K562 (cell line): Measurements from ENCODE around the gene HPCAL1. TPM values are rescaled to one million over a fixed set of nuclear protein-coding genes. Genes with fewer than 3 reads are reported as not detected.

Experiments
- ATAC-seq: fragments of 200-7000 bp; cut with Tn5 transposase; 3 replicates; pipeline ENCODE4 v1.9.1; 2020; ENCODE audit warnings: moderate library complexity
- BruUV-seq: library from RNA; stranded (reverse); fragments of 400-500 nt; replicated peaks from 2 replicates; lab custom pipeline; 2021; lab: Mats Ljungman, UMichigan
- CTCF ChIA-PET: fragments of 300-600 bp; formaldehyde crosslinking; extraction: SDS; loops from one replicate; lab custom pipeline; 2021; ENCODE audit warnings: low intra/inter-chr PET ratio; lab: Yijun Ruan, JAX
- POLR2A ChIA-PET: fragments of 300-600, 350-650 bp; sonication (Branson Sonifier 250); formaldehyde crosslinking; extraction: SDS; loops from one replicate; lab custom pipeline; 2021; ENCODE audit warnings: antibody characterized with exemption, inconsistent platforms; lab: Yijun Ruan, JAX
- DNase-seq, 4 experiments: peaks; one replicate each; pipeline versions ENCODE4 v3.0.0 to v3.0.0-alpha.2; 2011 to 2018; ENCODE audit warnings: low spot score in 3 of 4, mixed read lengths in 3 of 4; ENCODE audit errors: extremely low read depth in 1 of 4
- FAIRE-seq: peaks from 2 replicates; lab custom pipeline; 2011; peaks lifted over from hg19 to GRCh38; lab: Jason Lieb, UNC
- H2AFZ ChIP-seq: 2 replicates; pipeline ENCODE4 v1.6.0; 2011; ENCODE audit warnings: low read depth, low read length, control low read depth, inconsistent platforms
- H3K27ac ChIP-seq: fragments of 200-600 bp; 3 replicates; pipeline ENCODE4 v1.8.0; 2011; ENCODE audit warnings: low read depth, mild to moderate bottlenecking, control low read depth, inconsistent platforms, low read length, moderate library complexity, mixed read lengths; ENCODE audit errors: extremely low read depth
- H3K27me3 ChIP-seq, 2 experiments: fragments of 300-600 bp in 1 of 2; 2 replicates in 1 of 2; 3 replicates in 1 of 2; pipeline versions ENCODE4 v1.6.0 to v1.8.0; 2011; ENCODE audit warnings: inconsistent platforms in 2 of 2, low read length in 2 of 2, mild to moderate bottlenecking in 1 of 2, mixed read lengths in 1 of 2, moderate library complexity in 1 of 2; ENCODE audit not compliant: control insufficient read depth in 2 of 2, insufficient read depth in 2 of 2
- H3K36me3 ChIP-seq: fragments of 300-600 bp; 3 replicates; pipeline ENCODE4 v1.8.0; 2011; ENCODE audit warnings: mild to moderate bottlenecking, low read length, inconsistent platforms; ENCODE audit not compliant: control insufficient read depth, insufficient read depth
- H3K4me1 ChIP-seq, 2 experiments: fragments of 200-600 bp in 1 of 2; replicated peaks in 1 of 2; 2 replicates in 1 of 2; 3 replicates in 1 of 2; pipeline versions ENCODE4 v1.5.1 to v1.8.0; 2011; ENCODE audit warnings: inconsistent platforms in 2 of 2, low read length in 2 of 2, mild to moderate bottlenecking in 1 of 2, mixed read lengths in 1 of 2, moderate library complexity in 1 of 2; ENCODE audit not compliant: control insufficient read depth in 2 of 2, insufficient read depth in 2 of 2
- H3K4me2 ChIP-seq: 2 replicates; pipeline ENCODE4 v1.6.1; 2011; ENCODE audit warnings: low read length, control low read depth, inconsistent platforms, mixed read lengths; ENCODE audit not compliant: insufficient read depth
- H3K4me3 ChIP-seq: fragments of 200-600 bp; sonication (generic), shearing (Covaris generic); 2 replicates; pipeline ENCODE4 v1.5.1; 2016; ENCODE audit warnings: control low read depth, inconsistent platforms
- H3K79me2 ChIP-seq: fragments of 200-600 bp; 3 replicates; pipeline ENCODE4 v1.8.0; 2011; ENCODE audit warnings: low read length, inconsistent platforms; ENCODE audit not compliant: control insufficient read depth, insufficient read depth
- H3K9ac ChIP-seq, 2 experiments: 2 replicates each; pipeline versions ENCODE4 v1.6.0 to v1.6.1; 2011; ENCODE audit warnings: low read depth in 2 of 2, low read length in 2 of 2, control low read depth in 1 of 2, inconsistent platforms in 1 of 2, mild to moderate bottlenecking in 1 of 2, mixed read lengths in 1 of 2; ENCODE audit not compliant: insufficient read depth in 1 of 2
- H3K9me1 ChIP-seq: one replicate; pipeline ENCODE4 v1.6.0; 2011; ENCODE audit warnings: inconsistent platforms, mild to moderate bottlenecking, low read length, moderate library complexity; ENCODE audit not compliant: control insufficient read depth, insufficient read depth
- H3K9me3 ChIP-seq: replicated peaks from 2 replicates; pipeline ENCODE4 v1.5.1; 2011; ENCODE audit warnings: low read depth, low read length, inconsistent platforms; ENCODE audit not compliant: control insufficient read depth, insufficient read depth
- H4K20me1 ChIP-seq: replicated peaks from 2 replicates; pipeline ENCODE4 v1.6.1; 2011; ENCODE audit warnings: low read length, inconsistent platforms, mixed read lengths; ENCODE audit not compliant: control insufficient read depth, insufficient read depth
- ELF2 ChIP-seq: fragments of 250-450 bp; sonication (Bioruptor Pico); IDR thresholded peaks from 2 replicates; pipeline ENCODE4 v1.5.0; 2021; ENCODE audit warnings: mild to moderate bottlenecking
- MTF1 ChIP-seq: fragments of 250-450 bp; sonication (Bioruptor Pico); IDR thresholded peaks from 2 replicates; pipeline ENCODE4 v1.9.0; 2021; ENCODE audit warnings: moderate library complexity, mild to moderate bottlenecking, inconsistent platforms, borderline replicate concordance
- RNF2 ChIP-seq: sonication (generic); IDR thresholded peaks from 2 replicates; pipeline ENCODE4 v1.6.1; 2016
- WGBS: fragments of 100-300 bp; shearing (Covaris generic); methylation state at CpG from one replicate; pipeline ENCODE4 v1.1.6; 2016; ENCODE audit warnings: low coverage, mixed read lengths; ENCODE audit not compliant: insufficient coverage; ENCODE audit errors: missing lambda C conversion rate; 5-methylcytosine and 5-hydroxymethylcytosine counted together
- in situ Hi-C: fragments of 300-500 bp; cut with MboI; formaldehyde crosslinking; loops from 4 replicates; pipeline ENCODE4 v1.15.0; 2018; ENCODE audit warnings: inconsistent platforms, mixed read lengths
- intact Hi-C: fragments of 100-400 bp; cut with micrococcal nuclease; formaldehyde crosslinking; loops from 2 replicates; pipeline ENCODE4 v1.14.2; 2022
- polyA plus RNA-seq, 8 experiments: library from polyadenylated mRNA; depleted of rRNA in 4 of 8; stranded (reverse) in 5 of 8; unstranded in 3 of 8; fragments of >200 nt; fragmentation: Nextera tagmentation in 2 of 8; fragmentation: Illumina TruSeq in 1 of 8; extraction: Ambion mirVana in 2 of 8; extraction: Trizol in 1 of 8; gene quantifications; 2 replicates each; pipeline versions ENCODE4 v1.2.1 to v1.2.3, GENCODE V29; 2011 to 2014; ENCODE audit warnings: inconsistent platforms in 1 of 8, missing spikeins in 1 of 8
- total RNA-seq, 7 experiments: library from RNA; depleted of rRNA in 6 of 7; stranded (reverse); fragments of >200 nt in 6 of 7; fragmentation: Illumina TruSeq in 2 of 7; extraction: Trizol in 2 of 7; gene quantifications; 2 replicates each; pipeline versions ENCODE4 v1.2.1 to v1.2.3, GENCODE V29; 2011 to 2021; ENCODE audit warnings: low replicate concordance in 1 of 7

The HPCAL1 gene
- total and polyA plus RNA-seq, 9 of the 15 experiments (the other 6 are each of a cell fraction or from before 2014, with no cell fraction given), result 2.7 to 65.5 (median 23.9) TPM

DNA sequence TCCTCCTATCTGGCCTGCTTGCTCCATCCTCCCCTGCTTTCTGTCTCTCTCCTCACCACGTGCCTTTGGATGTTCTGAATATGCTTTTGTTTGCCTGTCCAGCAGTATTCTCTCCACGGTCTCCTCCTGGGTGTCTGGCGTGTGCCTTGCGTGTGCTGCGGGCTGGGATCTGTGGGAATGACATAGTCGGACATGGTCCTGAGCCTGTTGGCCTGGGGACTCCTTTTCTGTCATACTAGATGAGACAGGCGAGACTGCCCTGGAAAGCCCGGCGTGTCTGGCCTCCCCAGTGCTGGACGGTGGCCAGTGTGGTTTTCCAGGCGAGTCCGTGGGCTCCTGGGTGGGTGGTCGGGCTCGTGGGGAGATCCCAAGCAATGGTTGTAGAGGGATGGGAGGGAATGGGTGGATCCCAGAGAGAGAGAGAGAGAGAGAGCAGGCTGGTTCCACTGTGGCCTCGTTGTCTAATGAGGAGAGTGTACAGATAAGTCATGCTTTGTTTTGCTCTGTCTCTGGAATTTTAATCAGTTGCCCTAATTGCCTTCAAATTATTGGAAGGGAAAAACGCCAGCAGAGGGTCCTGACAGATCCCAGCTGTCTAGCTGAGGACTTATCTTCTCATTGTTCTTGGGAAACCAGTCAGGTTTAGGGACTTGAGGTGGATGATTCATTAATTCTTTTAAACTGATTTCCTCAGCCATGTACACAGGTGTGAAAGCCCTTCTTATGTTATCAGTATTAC is 58.3 kb downstream of the HPCAL1 start:
- H3K4me2 ChIP-seq, result no peak overlapping the region
- DNase-seq, result no peak
- H2AFZ ChIP-seq, result no peak overlapping the region
- H3K9me1 ChIP-seq, result peaks cover 3% of the 10 kb centered on the region
- intact Hi-C loops (no loop called here), in situ Hi-C loops (no loop called here)
- TF ChIP-seq ELF2 (CRISPR knock-in tag), result no peak
- no peak for TF ChIP-seq RNF2
- TF ChIP-seq MTF1 (CRISPR knock-in tag), result no peak
- POLR2A ChIA-PET, result interaction anchor here (0.8 to 1.7 kb wide), 4 partner anchors 13 to 42 kb away, joined by 3 to 4 read pairs (median 4); no protein-coding TSS in a partner anchor
- peaks cover 16% of the 10 kb centered on the region for H3K79me2 ChIP-seq
- CTCF ChIA-PET, result no interaction called here
- no peak overlapping the region for H3K27ac ChIP-seq
- peak; percentile 23 for FAIRE-seq
- H3K36me3 ChIP-seq, result peaks cover 12% of the 10 kb centered on the region; the same call in 2 of the 3 replicates
- no peak for ATAC-seq
- peaks cover 8% of the 10 kb centered on the region; the same call in 1 of the 2 replicates for H4K20me1 ChIP-seq
- no peaks in the 10 kb centered on the region for H3K9me3 ChIP-seq
- 68% methylated on average over 16 of the region's 16 CpGs for WGBS
- H3K27me3 ChIP-seq, result no peaks in the 10 kb centered on the region
- no peak overlapping the region for H3K4me3 ChIP-seq
- H3K4me1 ChIP-seq, result peaks cover 0 to 49% of the 10 kb centered on the region in 2 experiments; a peak in 4 of 5 replicates
- peak overlapping the region in 1 of 2 experiments; percentile 67; a peak in 2 of 4 replicates for H3K9ac ChIP-seq
- BruUV-seq, result no TSS peak
